Stomach (tissue), 9 donors: ENCODE measurements around the gene CEP55. TPM values are rescaled to one million over a fixed set of nuclear protein-coding genes. Genes with fewer than 3 reads are reported as not detected.

Experiments
- DNase-seq, 2 donors: peaks; one replicate each; pipeline versions ENCODE4 v3.0.0 to v3.0.0-alpha.2; 2013 to 2019
- H3K27ac ChIP-seq, 5 donors: fragments of 200-600 bp in 4 of 5; sonication (generic) in 4 of 5; one replicate each; pipeline ENCODE4 v1.5.1; 2013 to 2019; ENCODE audit warnings: mild to moderate bottlenecking in 1 of 5, moderate library complexity in 1 of 5
- H3K27me3 ChIP-seq, 3 donors: fragments of 200-600 bp; sonication (generic); one replicate each; pipeline ENCODE4 v1.5.1; 2017 to 2019; ENCODE audit warnings: mixed run types in 1 of 3
- H3K36me3 ChIP-seq, 4 donors: fragments of 200-600 bp; sonication (generic); 1 replicate in 3 of 4; 2 replicates in 1 of 4; pipeline ENCODE4 v1.5.1; 2016 to 2019
- H3K4me1 ChIP-seq, 4 donors: fragments of 200-600 bp; sonication (generic); one replicate each; pipeline ENCODE4 v1.5.1; 2016 to 2019
- H3K4me3 ChIP-seq, 4 donors: fragments of 200-600 bp; sonication (generic) in 3 of 4; one replicate each; pipeline ENCODE4 v1.5.1; 2016 to 2019; ENCODE audit warnings: mild to moderate bottlenecking in 1 of 4
- H3K9me3 ChIP-seq, 4 donors: fragments of 200-600 bp; sonication (generic); one replicate each; pipeline ENCODE4 v1.5.1; 2016 to 2019
- CTCF ChIP-seq, 7 experiments: fragments of 450-650 bp in 4 of 7; fragments of 200-600 bp in 3 of 7; sonication (generic) in 3 of 7; IDR thresholded peaks; one replicate each; pipeline ENCODE4 v1.5.1; 2016 to 2019; ENCODE audit warnings: antibody characterized with exemption in 7 of 7, control low read depth in 2 of 7, mild to moderate bottlenecking in 1 of 7
- EP300 ChIP-seq: sonication (generic); formaldehyde crosslinking; IDR thresholded peaks from one replicate; pipeline ENCODE4 v1.6.1; 2017; ENCODE audit warnings: antibody characterized with exemption
- POLR2A ChIP-seq, 4 donors: fragments of 450-650 bp; IDR thresholded peaks; one replicate each; pipeline ENCODE4 v1.6.1; 2016; ENCODE audit warnings: antibody characterized with exemption in 4 of 4, control low read depth in 2 of 4, mild to moderate bottlenecking in 1 of 4, moderate library complexity in 1 of 4
- POLR2AphosphoS5 ChIP-seq, 3 donors: sonication (generic); formaldehyde crosslinking; IDR thresholded peaks; one replicate each; pipeline ENCODE4 v1.6.1; 2016; ENCODE audit warnings: antibody characterized with exemption in 3 of 3
- WGBS, 5 donors: extraction: QIAGEN DNeasy Blood & Tissue Kit in 3 of 5; methylation state at CpG; one replicate each; pipeline versions ENCODE4 v1.1.5 to v1.1.7; 2013 to 2018; 5-methylcytosine and 5-hydroxymethylcytosine counted together
- intact Hi-C: fragments of 100-400 bp; cut with DNase I; formaldehyde crosslinking; loops from one replicate; pipeline ENCODE4 v1.15.1; 2023; ENCODE audit warnings: low total_unique reads
- polyA plus RNA-seq, 3 donors: library from polyadenylated mRNA; stranded (reverse); fragments of 200-250 nt; gene quantifications; one replicate each; pipeline ENCODE4 v1.2.3, GENCODE V29; 2013
- total RNA-seq, 5 donors: library from RNA; depleted of rRNA; stranded (reverse); fragments of >200 nt; gene quantifications; one replicate each; pipeline versions ENCODE4 v1.1.0 to v1.2.3, GENCODE V29; 2014 to 2016
- donor health status: healthy with polysubstance abuse.
- donor health status: Bipolar disorder and iron deficiency.
- donor health status: healthy.

Gene CEP55
- total and polyA plus RNA-seq, 8 donors: 0.58 to 7.2 (median 3.1) TPM; not detected in 1

DNA sequence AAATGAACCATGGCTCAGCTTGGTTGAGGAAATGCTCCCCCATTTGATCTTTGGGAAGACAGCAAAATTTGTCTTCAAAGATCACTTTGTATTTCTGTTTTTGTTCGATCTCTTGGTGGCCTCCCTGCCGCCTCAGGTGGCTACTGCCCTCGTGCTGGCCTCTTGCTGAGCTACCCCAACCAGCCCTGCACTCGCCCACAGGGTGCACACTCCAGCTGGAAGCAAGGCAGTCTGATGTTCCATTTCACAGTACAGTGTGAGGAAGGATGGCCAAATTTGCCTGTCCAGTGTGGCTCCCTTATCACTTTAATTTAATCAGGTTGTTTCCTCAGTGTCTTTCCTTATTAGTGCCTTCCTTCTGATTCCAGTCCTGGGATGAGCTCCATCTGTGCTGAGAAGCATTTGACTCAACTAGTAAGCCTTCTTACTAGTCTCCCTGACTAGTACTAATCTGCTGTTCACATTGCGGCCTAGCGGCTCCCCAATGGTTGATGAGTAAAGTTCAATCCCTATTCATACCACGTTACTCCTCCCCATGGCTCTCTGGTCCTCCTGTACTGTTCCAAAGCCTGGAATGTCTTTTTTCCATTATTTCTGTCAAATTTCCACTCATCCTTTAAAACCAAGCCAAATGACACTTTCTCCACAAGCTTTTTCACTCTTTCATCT lies 22.5 kb upstream of the CEP55 start:
- no peaks in the 10 kb centered on the region for H3K27me3 ChIP-seq
- H3K9me3 ChIP-seq: no peaks in the 10 kb centered on the region
- H3K4me1 ChIP-seq: peaks cover 7 to 75% (median 48%) of the 10 kb centered on the region in 4 donors
- H3K4me3 ChIP-seq: no peak overlapping the region
- peaks cover 0 to 12% (median 1%) of the 10 kb centered on the region in 4 donors for H3K36me3 ChIP-seq
- intact Hi-C loops: no loop called here
- no peak for DNase-seq
- 79 to 90% (median 82%) methylated on average over 7 of the region's 7 CpGs for WGBS, 5 donors
- H3K27ac ChIP-seq: peak overlapping the region in 4 of 5 donors; percentile 1 to 83 (median 64)
- no peak for TF ChIP-seq POLR2AphosphoS5 (IDR thresholded peaks at IDR 0.05)
- no peak for TF ChIP-seq CTCF (IDR thresholded peaks at IDR 0.05)
- TF ChIP-seq POLR2A (IDR thresholded peaks at IDR 0.05): no peak
- no peak for TF ChIP-seq EP300

DNA sequence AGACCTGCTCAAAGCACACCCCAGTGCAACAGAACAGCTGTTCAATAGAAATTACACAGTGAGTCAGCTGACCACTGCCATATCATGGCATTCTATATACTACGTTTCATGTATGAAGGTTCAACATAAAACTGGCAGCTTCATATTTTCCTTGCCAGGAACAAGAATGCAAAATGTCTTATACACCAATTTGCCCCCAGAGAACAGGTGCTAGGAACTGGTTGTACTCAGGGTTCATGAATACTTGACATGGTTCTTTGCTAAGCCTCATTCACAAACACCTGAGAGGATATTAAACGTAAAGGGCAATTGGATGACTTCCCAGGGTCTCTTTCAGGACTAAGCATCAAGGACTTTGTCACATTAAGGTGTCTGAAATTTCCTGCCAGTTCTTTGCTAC lies 21.2 kb upstream of the CEP55 start:
- Histone ChIP-seq H3K27me3 (no peaks in the 10 kb centered on the region), H3K4me3 (no peak overlapping the region), H3K36me3 (peaks cover 0 to 6% (median 1%) of the 10 kb centered on the region in 4 donors), H3K27ac (peak overlapping the region; percentile 11 to 74 (median 43)), H3K4me1 (peaks cover 7 to 76% (median 47%) of the 10 kb centered on the region in 4 donors), H3K9me3 (no peaks in the 10 kb centered on the region)
- intact Hi-C loops: no loop called here
- no peak for TF ChIP-seq CTCF (IDR thresholded peaks at IDR 0.05)
- TF ChIP-seq EP300: no peak
- TF ChIP-seq POLR2A (IDR thresholded peaks at IDR 0.05): no peak
- TF ChIP-seq POLR2AphosphoS5 (IDR thresholded peaks at IDR 0.05): no peak
- 30 to 67% (median 58%) methylated on average over 2 of the region's 2 CpGs for whole genome bisulfite sequencing, 5 donors
- no peak for DNase-seq

DNA sequence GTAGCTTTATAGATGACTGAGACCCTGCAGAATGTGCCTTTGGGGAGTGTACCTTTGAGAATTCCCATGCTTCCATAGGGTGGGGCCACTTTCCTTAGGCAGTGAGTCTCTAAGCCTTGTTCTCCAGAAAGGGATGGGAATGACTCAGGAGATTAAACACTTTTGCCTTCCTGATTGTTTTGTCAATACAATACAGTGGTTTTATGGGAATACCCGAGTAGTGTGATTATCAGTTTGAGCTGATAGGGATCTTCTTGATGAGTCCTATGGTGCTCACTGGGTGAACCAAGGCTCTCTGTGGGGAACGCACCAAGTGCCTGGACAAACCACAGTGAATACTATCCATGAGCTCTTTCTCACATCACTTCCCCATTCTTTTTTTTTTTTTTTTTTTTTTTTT lies 20.5 kb upstream of the CEP55 start:
- H3K27ac ChIP-seq: peak overlapping the region; percentile 11 to 74 (median 43)
- intact Hi-C loops: no loop called here
- no peak overlapping the region for H3K4me3 ChIP-seq
- TF ChIP-seq POLR2AphosphoS5 (IDR thresholded peaks at IDR 0.05): no peak
- TF ChIP-seq POLR2A (IDR thresholded peaks at IDR 0.05): no peak
- no peak for TF ChIP-seq EP300
- TF ChIP-seq CTCF (IDR thresholded peaks at IDR 0.05): no peak
- H3K9me3 ChIP-seq: no peaks in the 10 kb centered on the region
- H3K4me1 ChIP-seq: peaks cover 10 to 74% (median 44%) of the 10 kb centered on the region in 4 donors
- no peak for DNase-seq
- H3K36me3 ChIP-seq: peaks cover 0 to 6% (median 1%) of the 10 kb centered on the region in 4 donors
- H3K27me3 ChIP-seq: no peaks in the 10 kb centered on the region
- WGBS, 5 donors: 24 to 72% (median 50%) methylated on average over 2 of the region's 2 CpGs

- Histone ChIP-seq H3K36me3 (peaks cover 0 to 6% (median 1%) of the 10 kb centered on the region in 4 donors), H3K9me3 (no peaks in the 10 kb centered on the region), H3K27me3 (no peaks in the 10 kb centered on the region), H3K4me3 (no peak overlapping the region), H3K4me1 (peaks cover 8 to 69% (median 40%) of the 10 kb centered on the region in 4 donors), H3K27ac (peak overlapping the region in 1 of 5 donors; percentile 74)
- 86 to 98% (median 92%) methylated on average over 2 of the region's 2 CpGs for WGBS, 5 donors
- no peak for DNase-seq
- intact Hi-C loops: no loop called here
- TF ChIP-seq EP300 (no peak), CTCF (IDR thresholded peaks at IDR 0.05) (no peak), POLR2A (IDR thresholded peaks at IDR 0.05) (no peak), POLR2AphosphoS5 (IDR thresholded peaks at IDR 0.05) (no peak)
Measured at GRCh38 chr10:93476756-93477155, 19.7 kb upstream of the CEP55 start.
